Measurements from ENCODE around the gene ABLIM1. TPM values are rescaled to one million over a fixed set of nuclear protein-coding genes. Genes with fewer than 3 reads are reported as not detected.

Gene ABLIM1
- total and polyA plus RNA-seq, 10 donors: 11.0 to 59.4 (median 38.7) TPM

- peaks cover 0 to 13% (median 0%) of the 10 kb centered on the region in 6 donors for H3K4me1 ChIP-seq
- 47 to 94% (median 80%) methylated on average over 1 of the region's 1 CpG for WGBS, 5 donors
- H3K9me3 ChIP-seq: no peaks in the 10 kb centered on the region
- no peak overlapping the region for H3K4me3 ChIP-seq
- no peaks in the 10 kb centered on the region for H3K27me3 ChIP-seq (replicated peaks in 1 of 7)
- DNase-seq: no peak
- TF ChIP-seq CTCF (IDR thresholded peaks at IDR 0.05 in 8 of 11, conservative IDR thresholded peaks at IDR 0.05 in 3 of 11): no peak
- TF ChIP-seq POLR2A (IDR thresholded peaks at IDR 0.05): no peak
- TF ChIP-seq POLR2AphosphoS5 (IDR thresholded peaks at IDR 0.05): no peak
- intact Hi-C loops (cut with DNase I; ENCODE audit: low total_unique reads): no loop called here
- no peak overlapping the region for H3K27ac ChIP-seq
- no peaks in the 10 kb centered on the region for H3K36me3 ChIP-seq
Observed at GRCh38 chr10:114603303-114603702, 54.8 kb downstream of the ABLIM1 start.

- Histone ChIP-seq H3K4me1 (peaks cover 0 to 11% (median 0%) of the 10 kb centered on the region in 6 donors), H3K27me3 (replicated peaks in 1 of 7) (no peaks in the 10 kb centered on the region), H3K4me3 (no peak overlapping the region), H3K9me3 (no peaks in the 10 kb centered on the region), H3K27ac (no peak overlapping the region), H3K36me3 (no peaks in the 10 kb centered on the region)
- WGBS, 5 donors: 82 to 92% (median 87%) methylated on average over 3 of the region's 3 CpGs
- intact Hi-C loops (cut with DNase I; ENCODE audit: low total_unique reads): no loop called here
- TF ChIP-seq POLR2AphosphoS5 (IDR thresholded peaks at IDR 0.05) (no peak), POLR2A (IDR thresholded peaks at IDR 0.05) (no peak), CTCF (IDR thresholded peaks at IDR 0.05 in 8 of 11, conservative IDR thresholded peaks at IDR 0.05 in 3 of 11) (no peak)
- DNase-seq: no peak
Observed at GRCh38 chr10:114600057-114600456, 58.0 kb downstream of the ABLIM1 start.

- Histone ChIP-seq H3K27ac (no peak overlapping the region), H3K36me3 (no peaks in the 10 kb centered on the region), H3K9me3 (peaks cover 0 to 7% (median 2%) of the 10 kb centered on the region in 8 donors), H3K4me3 (no peak overlapping the region), H3K4me1 (no peaks in the 10 kb centered on the region), H3K27me3 (replicated peaks in 1 of 7) (no peaks in the 10 kb centered on the region)
- no peak for DNase-seq
- no peak for TF ChIP-seq CTCF (IDR thresholded peaks at IDR 0.05 in 8 of 11, conservative IDR thresholded peaks at IDR 0.05 in 3 of 11)
- TF ChIP-seq POLR2AphosphoS5 (IDR thresholded peaks at IDR 0.05): no peak
- no peak for TF ChIP-seq POLR2A (IDR thresholded peaks at IDR 0.05)
- intact Hi-C loops (cut with DNase I; ENCODE audit: low total_unique reads): no loop called here
- 87 to 95% (median 93%) methylated on average over 5 of the region's 5 CpGs for WGBS, 5 donors
Observed at GRCh38 chr10:114596793-114597192, 61.3 kb downstream of the ABLIM1 start.

- Histone ChIP-seq H3K27me3 (replicated peaks in 1 of 7) (no peaks in the 10 kb centered on the region), H3K27ac (no peak overlapping the region), H3K4me3 (no peak overlapping the region), H3K9me3 (peaks cover 0 to 7% (median 2%) of the 10 kb centered on the region in 8 donors), H3K36me3 (no peaks in the 10 kb centered on the region), H3K4me1 (no peaks in the 10 kb centered on the region)
- WGBS, 5 donors: 79 to 100% (median 87%) methylated on average over 1 of the region's 1 CpG
- no peak for DNase-seq
- intact Hi-C loops (cut with DNase I; ENCODE audit: low total_unique reads): no loop called here
- TF ChIP-seq CTCF (IDR thresholded peaks at IDR 0.05 in 8 of 11, conservative IDR thresholded peaks at IDR 0.05 in 3 of 11) (no peak), POLR2A (IDR thresholded peaks at IDR 0.05) (no peak), POLR2AphosphoS5 (IDR thresholded peaks at IDR 0.05) (no peak)
Observed at GRCh38 chr10:114593816-114594468, 64.1 kb downstream of the ABLIM1 start.
